K562 (cell line): ENCODE results near the gene PLEKHA5. TPM values are rescaled to one million over a fixed set of nuclear protein-coding genes. Genes with fewer than 3 reads are reported as not detected.

Experiments used
- ATAC-seq: fragments of 200-7000 bp; cut with Tn5 transposase; 3 replicates; pipeline ENCODE4 v1.9.1; 2020; ENCODE audit warnings: moderate library complexity
- BruUV-seq: library from RNA; stranded (reverse); fragments of 400-500 nt; replicated peaks from 2 replicates; lab custom pipeline; 2021; lab: Mats Ljungman, UMichigan
- CTCF ChIA-PET: fragments of 300-600 bp; formaldehyde crosslinking; extraction: SDS; loops from one replicate; lab custom pipeline; 2021; ENCODE audit warnings: low intra/inter-chr PET ratio; lab: Yijun Ruan, JAX
- POLR2A ChIA-PET: fragments of 300-600, 350-650 bp; sonication (Branson Sonifier 250); formaldehyde crosslinking; extraction: SDS; loops from one replicate; lab custom pipeline; 2021; ENCODE audit warnings: antibody characterized with exemption, inconsistent platforms; lab: Yijun Ruan, JAX
- DNase-seq, 4 experiments: peaks; one replicate each; pipeline versions ENCODE4 v3.0.0 to v3.0.0-alpha.2; 2011 to 2018; ENCODE audit warnings: low spot score in 3 of 4, mixed read lengths in 3 of 4; ENCODE audit errors: extremely low read depth in 1 of 4
- FAIRE-seq: peaks from 2 replicates; lab custom pipeline; 2011; peaks lifted over from hg19 to GRCh38; lab: Jason Lieb, UNC
- H2AFZ ChIP-seq: 2 replicates; pipeline ENCODE4 v1.6.0; 2011; ENCODE audit warnings: low read depth, low read length, control low read depth, inconsistent platforms
- H3K27ac ChIP-seq: fragments of 200-600 bp; 3 replicates; pipeline ENCODE4 v1.8.0; 2011; ENCODE audit warnings: low read depth, mild to moderate bottlenecking, control low read depth, inconsistent platforms, low read length, moderate library complexity, mixed read lengths; ENCODE audit errors: extremely low read depth
- H3K27me3 ChIP-seq, 2 experiments: fragments of 300-600 bp in 1 of 2; 2 replicates in 1 of 2; 3 replicates in 1 of 2; pipeline versions ENCODE4 v1.6.0 to v1.8.0; 2011; ENCODE audit warnings: inconsistent platforms in 2 of 2, low read length in 2 of 2, mild to moderate bottlenecking in 1 of 2, mixed read lengths in 1 of 2, moderate library complexity in 1 of 2; ENCODE audit not compliant: control insufficient read depth in 2 of 2, insufficient read depth in 2 of 2
- H3K36me3 ChIP-seq: fragments of 300-600 bp; 3 replicates; pipeline ENCODE4 v1.8.0; 2011; ENCODE audit warnings: mild to moderate bottlenecking, low read length, inconsistent platforms; ENCODE audit not compliant: control insufficient read depth, insufficient read depth
- H3K4me1 ChIP-seq, 2 experiments: fragments of 200-600 bp in 1 of 2; replicated peaks in 1 of 2; 2 replicates in 1 of 2; 3 replicates in 1 of 2; pipeline versions ENCODE4 v1.5.1 to v1.8.0; 2011; ENCODE audit warnings: inconsistent platforms in 2 of 2, low read length in 2 of 2, mild to moderate bottlenecking in 1 of 2, mixed read lengths in 1 of 2, moderate library complexity in 1 of 2; ENCODE audit not compliant: control insufficient read depth in 2 of 2, insufficient read depth in 2 of 2
- H3K4me2 ChIP-seq: 2 replicates; pipeline ENCODE4 v1.6.1; 2011; ENCODE audit warnings: low read length, control low read depth, inconsistent platforms, mixed read lengths; ENCODE audit not compliant: insufficient read depth
- H3K4me3 ChIP-seq: fragments of 200-600 bp; sonication (generic), shearing (Covaris generic); 2 replicates; pipeline ENCODE4 v1.5.1; 2016; ENCODE audit warnings: control low read depth, inconsistent platforms
- H3K79me2 ChIP-seq: fragments of 200-600 bp; 3 replicates; pipeline ENCODE4 v1.8.0; 2011; ENCODE audit warnings: low read length, inconsistent platforms; ENCODE audit not compliant: control insufficient read depth, insufficient read depth
- H3K9ac ChIP-seq, 2 experiments: 2 replicates each; pipeline versions ENCODE4 v1.6.0 to v1.6.1; 2011; ENCODE audit warnings: low read depth in 2 of 2, low read length in 2 of 2, control low read depth in 1 of 2, inconsistent platforms in 1 of 2, mild to moderate bottlenecking in 1 of 2, mixed read lengths in 1 of 2; ENCODE audit not compliant: insufficient read depth in 1 of 2
- H3K9me1 ChIP-seq: one replicate; pipeline ENCODE4 v1.6.0; 2011; ENCODE audit warnings: inconsistent platforms, mild to moderate bottlenecking, low read length, moderate library complexity; ENCODE audit not compliant: control insufficient read depth, insufficient read depth
- H3K9me3 ChIP-seq: replicated peaks from 2 replicates; pipeline ENCODE4 v1.5.1; 2011; ENCODE audit warnings: low read depth, low read length, inconsistent platforms; ENCODE audit not compliant: control insufficient read depth, insufficient read depth
- H4K20me1 ChIP-seq: replicated peaks from 2 replicates; pipeline ENCODE4 v1.6.1; 2011; ENCODE audit warnings: low read length, inconsistent platforms, mixed read lengths; ENCODE audit not compliant: control insufficient read depth, insufficient read depth
- CBFA2T2 ChIP-seq: fragments of 450-650 bp; conservative IDR thresholded peaks from 2 replicates; pipeline ENCODE4 v1.6.1; 2017; ENCODE audit warnings: mild to moderate bottlenecking
- CBFA2T3 ChIP-seq: fragments of 450-650 bp; IDR thresholded peaks from 2 replicates; pipeline ENCODE4 v1.6.1; 2017
- CBX1 ChIP-seq: sonication (generic); IDR thresholded peaks from 2 replicates; pipeline ENCODE4 v1.6.1; 2016; ENCODE audit warnings: antibody characterized with exemption, low read depth, mild to moderate bottlenecking
- CBX8 ChIP-seq: fragments of 200-600 bp; sonication (generic); IDR thresholded peaks from 2 replicates; pipeline ENCODE4 v1.6.1; 2012; ENCODE audit warnings: borderline replicate concordance, mixed run types, low read depth, mild to moderate bottlenecking, moderate library complexity, mixed read lengths, low read length, control low read depth, inconsistent platforms; ENCODE audit not compliant: poor library complexity, severe bottlenecking; ENCODE audit errors: extremely low read depth
- DDX20 ChIP-seq: fragments of 450-650 bp; IDR thresholded peaks from 2 replicates; pipeline ENCODE4 v1.6.1; 2016; ENCODE audit warnings: missing genetic modification characterization, low read depth, mild to moderate bottlenecking, missing compliant biosample characterization, moderate library complexity
- ILK ChIP-seq: fragments of 450-650 bp; IDR thresholded peaks from 2 replicates; pipeline ENCODE4 v1.6.1; 2016; ENCODE audit warnings: missing genetic modification characterization, low read depth, mild to moderate bottlenecking, missing compliant biosample characterization, moderate library complexity, borderline replicate concordance
- KDM1A ChIP-seq, 2 experiments: fragments of 450-650 bp; IDR thresholded peaks; 2 replicates each; pipeline ENCODE4 v1.6.1; 2016; ENCODE audit warnings: mild to moderate bottlenecking in 2 of 2
- MBD2 ChIP-seq: sonication (generic); IDR thresholded peaks from 2 replicates; pipeline ENCODE4 v1.6.1; 2016; ENCODE audit warnings: low read depth, borderline replicate concordance
- MTA3 ChIP-seq: fragments of 450-650 bp; formaldehyde crosslinking; IDR thresholded peaks from 2 replicates; pipeline ENCODE4 v1.6.1; 2017; ENCODE audit warnings: mild to moderate bottlenecking, borderline replicate concordance
- PHF21A ChIP-seq: fragments of 450-650 bp; IDR thresholded peaks from 2 replicates; pipeline ENCODE4 v1.6.1; 2017; ENCODE audit warnings: low read depth, borderline replicate concordance
- RB1 ChIP-seq: fragments of 450-650 bp; IDR thresholded peaks from 2 replicates; pipeline ENCODE4 v1.6.1; 2017; ENCODE audit warnings: low read depth, mild to moderate bottlenecking
- SMAD4 ChIP-seq: fragments of 250-450 bp; sonication (Bioruptor Pico); conservative IDR thresholded peaks from 2 replicates; pipeline ENCODE4 v1.8.0; 2021; ENCODE audit warnings: inconsistent platforms, mild to moderate bottlenecking, moderate library complexity
- SNAPC5 ChIP-seq: fragments of 250-450 bp; sonication (Bioruptor Pico); IDR thresholded peaks from 2 replicates; pipeline ENCODE4 v1.8.0; 2021; ENCODE audit warnings: moderate library complexity, mild to moderate bottlenecking, inconsistent platforms
- TAL1 ChIP-seq: fragments of 450-650 bp; IDR thresholded peaks from 2 replicates; pipeline ENCODE4 v1.6.1; 2016; ENCODE audit warnings: mild to moderate bottlenecking
- ZNF445 ChIP-seq: fragments of 250-450 bp; sonication (Bioruptor Pico); IDR thresholded peaks from 2 replicates; pipeline ENCODE4 v1.4.0; 2020; ENCODE audit warnings: low read depth, mild to moderate bottlenecking, moderate library complexity
- ZNF695 ChIP-seq: fragments of 450-650 bp; formaldehyde crosslinking; IDR thresholded peaks from 2 replicates; pipeline ENCODE4 v1.4.0; 2020; ENCODE audit warnings: mild to moderate bottlenecking, moderate library complexity
- WGBS: fragments of 100-300 bp; shearing (Covaris generic); methylation state at CpG from one replicate; pipeline ENCODE4 v1.1.6; 2016; ENCODE audit warnings: low coverage, mixed read lengths; ENCODE audit not compliant: insufficient coverage; ENCODE audit errors: missing lambda C conversion rate; 5-methylcytosine and 5-hydroxymethylcytosine counted together
- in situ Hi-C: fragments of 300-500 bp; cut with MboI; formaldehyde crosslinking; loops from 4 replicates; pipeline ENCODE4 v1.15.0; 2018; ENCODE audit warnings: inconsistent platforms, mixed read lengths
- intact Hi-C: fragments of 100-400 bp; cut with micrococcal nuclease; formaldehyde crosslinking; loops from 2 replicates; pipeline ENCODE4 v1.14.2; 2022
- polyA plus RNA-seq, 8 experiments: library from polyadenylated mRNA; depleted of rRNA in 4 of 8; stranded (reverse) in 5 of 8; unstranded in 3 of 8; fragments of >200 nt; fragmentation: Nextera tagmentation in 2 of 8; fragmentation: Illumina TruSeq in 1 of 8; extraction: Ambion mirVana in 2 of 8; extraction: Trizol in 1 of 8; gene quantifications; 2 replicates each; pipeline versions ENCODE4 v1.2.1 to v1.2.3, GENCODE V29; 2011 to 2014; ENCODE audit warnings: inconsistent platforms in 1 of 8, missing spikeins in 1 of 8
- total RNA-seq, 7 experiments: library from RNA; depleted of rRNA in 6 of 7; stranded (reverse); fragments of >200 nt in 6 of 7; fragmentation: Illumina TruSeq in 2 of 7; extraction: Trizol in 2 of 7; gene quantifications; 2 replicates each; pipeline versions ENCODE4 v1.2.1 to v1.2.3, GENCODE V29; 2011 to 2021; ENCODE audit warnings: low replicate concordance in 1 of 7

PLEKHA5 gene
- total and polyA plus RNA-seq, 9 of the 15 experiments (the other 6 are each of a cell fraction or from before 2014, with no cell fraction given): 7.2 to 26.2 (median 17.4) TPM

- TF ChIP-seq CBX1 (no peak), PHF21A (no peak), RB1 (no peak), ILK (tag) (no peak), SNAPC5 (CRISPR knock-in tag) (no peak), ZNF695 (CRISPR knock-in tag) (no peak), ZNF445 (no peak), MBD2 (no peak), SMAD4 (CRISPR knock-in tag) (no peak), CBX8 (no peak), DDX20 (no peak)
Measured at GRCh38 chr12:19144287-19144686, 14.8 kb downstream of the PLEKHA5 start (continued).

- DNase-seq: no peak
- H3K9me3 ChIP-seq: no peaks in the 10 kb centered on the region
- FAIRE-seq: no peak
- H3K79me2 ChIP-seq: peaks cover 59% of the 10 kb centered on the region
- H3K9me1 ChIP-seq: no peaks in the 10 kb centered on the region
- 10% methylated on average over 2 of the region's 2 CpGs for WGBS
- BruUV-seq: no TSS peak
- CTCF ChIA-PET: no interaction called here
- no peak overlapping the region for H3K9ac ChIP-seq
- peaks cover 27% of the 10 kb centered on the region for H3K36me3 ChIP-seq
- intact Hi-C loops: no loop called here
- no peaks in the 10 kb centered on the region for H3K27me3 ChIP-seq
- H3K4me3 ChIP-seq: no peak overlapping the region
- peaks cover 0 to 18% of the 10 kb centered on the region in 2 experiments; a peak in 3 of 5 replicates for H3K4me1 ChIP-seq
- H3K4me2 ChIP-seq: no peak overlapping the region
- H3K27ac ChIP-seq: no peak overlapping the region
- POLR2A ChIA-PET: interaction anchor here (0.7 kb wide), 1 partner anchor 47 kb away, joined by 3 read pairs; no protein-coding TSS in a partner anchor
- no peaks in the 10 kb centered on the region for H4K20me1 ChIP-seq
- in situ Hi-C loops: no loop called here
- H2AFZ ChIP-seq: no peak overlapping the region
- peak; percentile 54; the same call in 2 of the 3 replicates for ATAC-seq
- TF ChIP-seq KDM1A (IDR thresholded peaks at IDR 0.05): 0 out of 4 replicates have a peak, but pooled peaks of 1 of the 2 experiments have one; percentile 25
- TF ChIP-seq CBFA2T3: peak; percentile 57
- TF ChIP-seq TAL1: peak; percentile 5; the same call in 1 of the 2 replicates
- peak; percentile 26; the same call in 1 of the 2 replicates for TF ChIP-seq CBFA2T2
- no peak for TF ChIP-seq MTA3
Measured at GRCh38 chr12:19144985-19145384, 15.5 kb downstream of the PLEKHA5 start.
